HUES6 (cell line): ENCODE data around the gene GOLGA6A.

Experiments used
- H3K27ac ChIP-seq: 2 replicates; pipeline ENCODE4 v1.7.0; 2013; ENCODE audit warnings: low read depth, mild to moderate bottlenecking, low read length, inconsistent platforms
- H3K27me3 ChIP-seq: 2 replicates; pipeline ENCODE4 v1.6.1; 2013; ENCODE audit warnings: low read length; ENCODE audit not compliant: control insufficient read depth, insufficient read depth
- H3K36me3 ChIP-seq: 2 replicates; pipeline ENCODE4 v1.6.1; 2013; ENCODE audit warnings: low read length; ENCODE audit not compliant: control insufficient read depth, insufficient read depth
- H3K4me1 ChIP-seq: 2 replicates; pipeline ENCODE4 v1.6.1; 2013; ENCODE audit warnings: low read length; ENCODE audit not compliant: control insufficient read depth, insufficient read depth
- H3K4me3 ChIP-seq: 2 replicates; pipeline ENCODE4 v1.5.1; 2013; ENCODE audit warnings: low read depth, low read length
- H3K9ac ChIP-seq: one replicate; pipeline ENCODE4 v1.6.1; 2013; ENCODE audit warnings: mild to moderate bottlenecking, low read length
- H3K9me3 ChIP-seq: 2 replicates; pipeline ENCODE4 v1.6.1; 2013; ENCODE audit warnings: low read depth, low read length; ENCODE audit not compliant: control insufficient read depth, insufficient read depth

GOLGA6A gene

DNA sequence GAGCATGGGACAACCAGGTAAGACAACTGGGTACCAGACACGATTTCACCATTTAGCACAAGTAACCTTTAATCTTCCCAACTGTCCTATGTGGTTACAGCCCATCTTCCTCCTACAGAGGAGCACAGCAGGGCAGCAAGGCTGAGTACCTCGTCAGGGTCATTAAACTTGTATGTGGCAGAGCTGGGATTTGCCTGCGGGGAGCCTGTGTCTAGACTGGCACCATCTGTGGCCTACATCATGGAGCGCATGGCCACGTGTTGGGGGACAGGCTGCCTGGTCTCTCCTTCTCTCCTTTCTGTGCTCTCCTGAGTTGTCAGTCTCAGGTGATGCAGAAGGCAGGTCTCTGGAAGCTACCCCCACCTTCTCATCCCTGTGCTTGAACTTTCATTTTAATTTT, 32.2 kb downstream of the GOLGA6A start:
- Histone ChIP-seq H3K4me3 (no peak overlapping the region), H3K36me3 (no peaks in the 10 kb centered on the region), H3K27me3 (peaks cover 9% of the 10 kb centered on the region; the same call in 1 of the 2 replicates), H3K9me3 (no peaks in the 10 kb centered on the region; the same call in 1 of the 2 replicates), H3K4me1 (peaks cover 11% of the 10 kb centered on the region), H3K9ac (no peak overlapping the region), H3K27ac (no peak overlapping the region)

DNA sequence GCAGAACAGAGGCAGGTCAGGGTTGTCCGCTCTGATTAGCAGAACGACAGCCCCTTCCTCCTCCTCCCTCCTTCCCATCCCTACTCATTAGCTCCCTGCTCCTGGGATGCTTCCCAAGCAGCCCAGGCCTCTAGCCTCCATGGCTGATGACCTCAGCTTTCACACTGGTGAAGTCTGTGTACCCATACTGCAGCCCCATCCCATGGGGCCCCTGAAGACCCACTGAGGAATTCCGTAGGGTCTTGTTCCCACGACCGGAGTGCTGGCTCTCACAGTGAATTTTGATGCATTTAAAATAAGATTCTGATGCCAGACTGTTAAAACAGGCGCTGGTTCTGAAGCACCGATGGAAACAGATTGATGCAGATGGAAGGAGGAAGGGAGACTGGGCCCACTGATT, 36.1 kb downstream of the GOLGA6A start:
- no peak overlapping the region for H3K27ac ChIP-seq
- no peaks in the 10 kb centered on the region for H3K36me3 ChIP-seq
- H3K27me3 ChIP-seq: no peaks in the 10 kb centered on the region
- H3K4me3 ChIP-seq: no peak overlapping the region
- H3K9me3 ChIP-seq: no peaks in the 10 kb centered on the region; the same call in 1 of the 2 replicates
- H3K9ac ChIP-seq: no peak overlapping the region
- H3K4me1 ChIP-seq: peaks cover 10% of the 10 kb centered on the region

DNA sequence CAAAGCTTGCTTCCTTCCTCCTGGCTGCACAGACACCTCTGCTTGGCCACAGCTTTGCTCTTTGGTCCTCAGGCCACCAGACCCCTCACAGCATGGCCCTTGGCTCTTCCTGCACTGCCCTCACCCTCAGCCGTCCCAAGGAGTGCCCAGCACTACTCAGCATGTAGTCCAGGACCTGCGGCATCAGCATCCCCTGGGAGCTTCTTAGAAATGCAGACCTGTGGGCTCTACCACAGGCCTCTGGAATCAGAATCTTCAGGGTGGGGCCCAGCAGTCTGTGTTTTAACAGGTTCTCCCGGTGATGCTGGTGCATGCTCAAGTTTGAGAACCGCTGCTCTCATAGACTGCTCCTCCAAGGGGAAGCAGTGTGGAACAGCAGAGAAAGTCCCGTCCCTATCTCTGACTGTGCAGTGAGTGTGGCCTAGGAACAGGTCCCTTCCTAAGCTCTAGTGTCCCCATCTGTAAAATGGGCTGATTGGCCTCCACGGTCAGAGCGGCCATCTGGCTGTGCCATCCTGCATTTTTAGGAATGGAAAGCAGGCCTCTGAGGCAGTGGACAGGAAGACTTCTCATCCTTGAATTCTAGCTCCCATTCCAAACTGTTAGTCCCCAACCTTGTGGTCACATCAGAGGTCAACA, 36.6 kb downstream of the GOLGA6A start:
- H3K27me3 ChIP-seq: no peaks in the 10 kb centered on the region
- H3K27ac ChIP-seq: no peak overlapping the region
- no peaks in the 10 kb centered on the region for H3K36me3 ChIP-seq
- H3K4me3 ChIP-seq: no peak overlapping the region
- peaks cover 15% of the 10 kb centered on the region for H3K4me1 ChIP-seq
- no peak overlapping the region for H3K9ac ChIP-seq
- no peaks in the 10 kb centered on the region; the same call in 1 of the 2 replicates for H3K9me3 ChIP-seq

DNA sequence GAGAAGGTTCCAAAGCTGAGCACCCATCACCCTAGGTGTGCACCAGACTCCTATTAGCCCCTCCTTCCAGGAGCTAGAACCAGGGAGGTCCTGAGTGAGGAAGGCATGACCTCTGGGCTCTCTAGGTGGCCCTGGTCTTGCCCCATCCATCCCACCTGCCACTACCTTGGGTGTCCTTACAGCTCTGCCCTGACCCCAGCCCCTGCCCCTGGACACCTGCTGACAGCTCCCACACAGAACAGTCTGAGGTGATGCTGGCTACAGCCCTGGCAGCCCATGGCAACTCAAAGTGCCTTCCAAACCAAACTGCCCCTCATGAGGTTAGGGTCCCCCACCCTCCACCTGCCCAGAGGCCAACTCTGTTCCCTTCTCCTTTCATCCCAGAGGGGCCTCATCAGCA, 37.2 kb downstream of the GOLGA6A start:
- Histone ChIP-seq H3K9ac (no peak overlapping the region), H3K27ac (no peak overlapping the region), H3K4me3 (no peak overlapping the region), H3K4me1 (peaks cover 21% of the 10 kb centered on the region), H3K27me3 (no peaks in the 10 kb centered on the region), H3K9me3 (no peaks in the 10 kb centered on the region; the same call in 1 of the 2 replicates), H3K36me3 (no peaks in the 10 kb centered on the region)

DNA sequence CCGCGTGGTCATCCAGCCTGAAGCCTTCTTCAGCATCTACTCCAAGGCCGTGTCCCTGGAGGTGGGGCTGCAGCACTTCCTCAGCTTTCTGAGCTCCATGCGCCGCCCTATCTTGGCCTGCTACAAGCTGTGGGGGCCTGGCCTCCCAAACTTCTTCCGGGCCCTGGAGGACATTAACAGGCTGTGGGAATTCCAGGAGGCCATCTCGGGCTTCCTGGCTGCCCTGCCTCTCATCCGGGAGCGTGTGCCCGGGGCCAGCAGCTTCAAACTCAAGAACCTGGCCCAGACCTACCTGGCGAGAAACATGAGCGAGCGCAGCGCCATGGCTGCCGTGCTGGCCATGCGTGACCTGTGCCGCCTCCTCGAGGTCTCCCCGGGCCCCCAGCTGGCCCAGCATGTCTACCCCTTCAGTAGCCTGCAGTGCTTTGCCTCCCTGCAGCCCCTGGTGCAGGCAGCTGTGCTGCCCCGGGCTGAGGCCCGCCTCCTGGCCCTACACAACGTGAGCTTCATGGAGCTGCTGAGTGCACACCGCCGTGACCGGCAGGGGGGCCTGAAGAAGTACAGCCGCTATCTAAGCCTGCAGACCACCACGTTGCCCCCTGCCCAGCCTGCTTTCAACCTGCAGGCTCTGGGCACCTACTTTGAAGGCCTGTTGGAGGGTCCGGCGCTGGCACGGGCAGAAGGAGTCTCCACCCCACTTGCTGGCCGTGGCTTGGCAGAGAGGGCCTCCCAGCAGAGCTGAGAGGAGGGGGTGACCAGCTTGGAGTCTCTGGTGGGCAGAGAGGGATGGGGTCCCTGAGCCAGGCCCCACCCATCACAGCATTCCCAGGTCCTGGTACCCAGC, 37.9 kb downstream of the GOLGA6A start:
- H3K36me3 ChIP-seq: no peaks in the 10 kb centered on the region
- no peak overlapping the region for H3K9ac ChIP-seq
- H3K27ac ChIP-seq: no peak overlapping the region
- no peak overlapping the region for H3K4me3 ChIP-seq
- no peaks in the 10 kb centered on the region for H3K27me3 ChIP-seq
- H3K9me3 ChIP-seq: no peaks in the 10 kb centered on the region; the same call in 1 of the 2 replicates
- peaks cover 28% of the 10 kb centered on the region for H3K4me1 ChIP-seq

DNA sequence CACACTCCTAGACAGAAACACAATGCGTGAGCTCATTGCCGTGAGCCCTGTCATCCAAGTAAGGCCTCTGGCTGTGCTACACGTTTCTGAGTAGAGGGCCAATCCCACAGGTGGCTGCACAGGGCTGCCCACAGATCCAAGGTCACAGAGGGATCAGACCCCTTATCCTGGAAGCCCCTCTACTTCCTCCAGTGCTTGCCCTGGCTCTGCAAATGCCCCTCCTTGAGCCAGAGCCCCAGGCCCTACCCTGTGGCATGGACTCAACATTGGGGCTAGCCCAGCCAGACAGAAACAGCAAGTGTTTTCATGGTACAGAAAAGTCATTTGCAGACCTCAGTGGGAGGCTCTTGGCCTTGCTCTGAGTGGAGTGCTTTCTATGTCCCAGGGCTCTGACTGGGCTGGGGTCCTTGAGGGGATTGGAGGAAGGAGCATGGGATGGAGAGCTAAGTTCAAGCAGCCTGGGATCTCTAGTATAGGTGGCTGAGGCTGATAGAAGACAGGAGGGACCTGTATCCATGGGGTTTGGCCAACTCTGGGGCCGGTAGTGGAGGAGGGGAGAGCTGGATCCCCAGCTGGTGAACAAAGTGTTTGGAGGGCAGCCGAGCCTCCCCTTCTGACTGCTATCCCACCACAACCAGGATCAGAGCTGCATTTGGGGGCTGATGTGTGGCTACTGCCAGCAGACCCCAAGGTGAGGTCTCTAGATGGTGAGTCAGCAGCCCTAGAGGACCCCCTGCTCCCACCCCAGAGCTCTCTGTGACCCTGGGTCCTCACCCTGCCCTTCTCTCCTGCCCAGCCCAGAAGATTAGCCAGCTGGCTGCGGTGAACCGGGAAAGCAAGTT, 38.7 kb downstream of the GOLGA6A start:
- Histone ChIP-seq H3K9ac (no peak overlapping the region), H3K27me3 (no peaks in the 10 kb centered on the region), H3K9me3 (no peaks in the 10 kb centered on the region; the same call in 1 of the 2 replicates), H3K4me1 (peaks cover 36% of the 10 kb centered on the region), H3K4me3 (no peak overlapping the region), H3K36me3 (no peaks in the 10 kb centered on the region), H3K27ac (no peak overlapping the region)

DNA sequence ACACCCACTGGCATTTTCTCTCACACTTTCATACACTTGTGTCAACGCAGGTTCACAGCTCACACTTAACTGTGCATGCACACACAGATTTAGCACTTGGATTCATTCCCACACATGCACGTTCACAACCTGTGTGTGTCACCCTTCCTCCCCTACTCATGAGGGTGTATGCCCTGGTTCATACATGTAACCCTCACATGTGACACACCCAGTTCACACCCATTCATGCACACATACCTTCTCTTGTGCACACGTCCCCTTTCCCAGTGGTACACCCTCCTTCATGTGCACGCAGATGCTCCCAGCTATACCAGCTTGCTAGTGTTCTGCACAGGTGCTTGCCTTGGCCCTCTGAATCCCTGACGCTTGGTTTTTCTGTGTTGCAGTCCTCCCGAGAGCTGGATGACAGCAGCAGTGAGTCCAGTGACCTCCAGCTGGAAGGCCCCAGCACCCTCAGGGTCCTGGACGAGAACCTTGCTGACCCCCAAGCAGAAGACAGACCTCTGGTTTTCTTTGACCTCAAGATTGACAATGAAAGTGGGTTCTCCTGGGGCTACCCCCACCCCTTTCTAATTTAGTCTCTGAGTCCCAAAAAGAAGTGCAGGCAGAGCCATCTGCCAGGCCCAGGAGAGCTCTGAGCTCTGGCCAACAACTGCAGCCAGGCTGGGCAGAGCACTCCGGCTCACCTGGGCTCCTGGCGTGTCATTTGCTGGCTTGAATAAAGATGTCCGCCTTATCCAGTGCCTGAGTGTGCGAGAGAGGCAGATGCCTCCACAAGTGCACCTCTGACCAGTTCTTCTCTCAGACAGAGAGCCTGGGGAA, 39.5 kb downstream of the GOLGA6A start:
- no peak overlapping the region for H3K4me3 ChIP-seq
- peaks cover 35% of the 10 kb centered on the region for H3K4me1 ChIP-seq
- no peak overlapping the region for H3K9ac ChIP-seq
- H3K36me3 ChIP-seq: no peaks in the 10 kb centered on the region
- no peak overlapping the region for H3K27ac ChIP-seq
- H3K9me3 ChIP-seq: no peaks in the 10 kb centered on the region; the same call in 1 of the 2 replicates
- H3K27me3 ChIP-seq: no peaks in the 10 kb centered on the region

DNA sequence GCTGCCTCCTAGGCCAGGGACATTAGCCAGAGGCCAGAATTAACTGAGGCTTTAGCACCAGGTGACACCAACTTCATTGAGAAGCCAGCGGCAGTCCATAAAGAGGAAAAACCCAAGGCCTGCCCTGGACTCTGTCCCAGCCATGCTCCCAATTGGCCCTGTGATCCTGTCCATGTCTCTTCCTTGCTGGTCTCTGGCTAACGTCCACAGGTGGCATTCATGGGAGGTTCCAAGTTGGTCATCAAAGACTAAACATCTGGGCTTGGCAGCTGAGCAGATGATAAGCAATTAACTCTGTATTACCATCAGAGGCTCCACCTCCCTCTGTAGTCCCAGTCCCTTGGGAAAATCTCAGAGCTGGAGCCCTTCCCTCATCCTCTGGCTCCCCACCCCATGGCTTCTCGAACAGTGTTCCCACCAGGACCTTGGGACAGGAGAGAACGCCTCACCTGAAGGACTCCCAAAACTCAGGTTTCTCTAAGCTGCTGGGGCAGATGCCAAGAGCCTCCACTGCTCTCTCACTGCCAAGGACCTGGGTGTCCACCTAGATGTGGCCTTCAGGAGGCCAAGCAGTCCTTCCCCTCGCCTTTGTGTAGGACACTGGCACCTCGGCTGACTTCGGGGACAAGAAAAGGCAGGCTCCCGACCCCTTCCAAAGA, 40.4 kb downstream of the GOLGA6A start:
- Histone ChIP-seq H3K27ac (no peak overlapping the region), H3K9ac (no peak overlapping the region)

DNA sequence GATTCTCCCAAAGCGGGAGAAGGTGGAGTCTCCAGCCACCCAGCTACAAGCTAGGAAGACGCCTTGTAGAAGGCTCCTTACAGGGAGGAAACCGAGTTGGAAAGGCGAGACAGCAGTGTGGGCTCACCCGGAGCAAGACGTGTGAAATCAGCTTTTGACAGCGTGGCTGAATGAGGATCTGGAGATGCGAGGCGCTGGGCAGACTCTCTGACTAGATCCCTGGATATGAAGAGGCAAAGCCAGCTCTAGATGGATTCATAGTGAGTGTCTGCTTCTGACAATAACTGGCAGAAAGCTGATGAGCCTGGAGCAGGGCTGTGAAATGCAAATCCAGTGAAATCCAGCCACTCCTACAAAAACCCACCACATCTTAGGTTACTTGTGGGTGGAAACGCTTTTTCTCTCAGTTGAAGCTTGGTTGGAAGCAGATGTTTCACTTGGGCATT, 41.0 kb downstream of the GOLGA6A start:
- Histone ChIP-seq H3K4me3 (no peak overlapping the region), H3K36me3 (peaks cover 3% of the 10 kb centered on the region; the same call in 1 of the 2 replicates), H3K27ac (peak overlapping the region; percentile 67; the same call in 1 of the 2 replicates), H3K9ac (peak overlapping the region; percentile 57), H3K9me3 (no peaks in the 10 kb centered on the region; the same call in 1 of the 2 replicates), H3K4me1 (peaks cover 47% of the 10 kb centered on the region), H3K27me3 (no peaks in the 10 kb centered on the region)

More for the DNA sequence above, 40.4 kb downstream of the GOLGA6A start:
- no peak overlapping the region for H3K4me3 ChIP-seq
- H3K9me3 ChIP-seq: no peaks in the 10 kb centered on the region; the same call in 1 of the 2 replicates
- H3K36me3 ChIP-seq: no peaks in the 10 kb centered on the region
- H3K27me3 ChIP-seq: no peaks in the 10 kb centered on the region
- H3K4me1 ChIP-seq: peaks cover 42% of the 10 kb centered on the region
